ENCODE measurements around the gene MYH9.

GRCh38 chr22:36404446-36404845 lies 16.7 kb upstream of the MYH9 start:
- TF ChIP-seq CTCF (IDR thresholded peaks at IDR 0.05) = no peak
- TF ChIP-seq EZH2 (IDR thresholded peaks at IDR 0.05; ENCODE audit: borderline replicate concordance, insufficient read depth, low read depth, low read length, poor library complexity, severe bottlenecking) = no peak
